Pancreas (tissue), 10 donors: ENCODE results near the gene STK4. TPM values are rescaled to one million over a fixed set of nuclear protein-coding genes. Genes with fewer than 3 reads are reported as not detected.

Source experiments
- ATAC-seq, 4 donors: fragments of 200-7000 bp; cut with Tn5 transposase; one replicate each; pipeline versions ENCODE4 v1.8.0 to v1.9.1; 2020; ENCODE audit warnings: mild to moderate bottlenecking in 4 of 4, moderate library complexity in 4 of 4
- DNase-seq, 6 donors: peaks; one replicate each; pipeline ENCODE4 v3.0.0-alpha.2; 2020
- FAIRE-seq: peaks from 2 replicates; lab custom pipeline; 2012; peaks lifted over from hg19 to GRCh38; lab: Jason Lieb, UNC
- H3K27ac ChIP-seq, 4 donors: fragments of 200-600 bp; sonication (generic); 1 replicate in 3 of 4; 2 replicates in 1 of 4; pipeline versions ENCODE4 v1.5.0 to v1.8.0; 2020
- H3K27me3 ChIP-seq, 4 donors: fragments of 200-600 bp; one replicate each; pipeline ENCODE4 v1.8.0; 2021
- H3K36me3 ChIP-seq, 3 donors: fragments of 200-600 bp; sonication (generic) in 1 of 3; one replicate each; pipeline versions ENCODE4 v1.5.0 to v1.8.0; 2020 to 2021
- H3K4me1 ChIP-seq, 3 donors: fragments of 200-600 bp; one replicate each; pipeline ENCODE4 v1.8.0; 2021
- H3K4me3 ChIP-seq, 4 donors: fragments of 200-600 bp; sonication (generic) in 2 of 4; one replicate each; pipeline versions ENCODE4 v1.5.0 to v1.8.0; 2020 to 2021
- H3K9me3 ChIP-seq, 4 donors: fragments of 200-600 bp; one replicate each; pipeline ENCODE4 v1.8.0; 2021
- WGBS, 2 donors: extraction: QIAGEN DNeasy Blood & Tissue Kit; methylation state at CpG; one replicate each; pipeline ENCODE4 v1.1.7; 2013; 5-methylcytosine and 5-hydroxymethylcytosine counted together
- intact Hi-C, 3 donors: fragments of 100-400 bp; cut with DNase I; formaldehyde crosslinking; loops; one replicate each; pipeline versions ENCODE4 v1.11.1 to v1.14.2; 2022
- polyA plus RNA-seq, 2 donors: library from polyadenylated mRNA; stranded (reverse); fragments of 200-250 nt; gene quantifications; one replicate each; pipeline ENCODE4 v1.2.3, GENCODE V29; 2013
- total RNA-seq, 6 donors: library from RNA; stranded (reverse); fragmentation: NEBNext Ultra II Directional in 4 of 6; extraction: Animal tissue kit (Norgen Biotek cat#: 25700) in 4 of 6; gene quantifications; one replicate each; pipeline versions ENCODE4 v1.2.1 to v1.2.4, GENCODE V29; 2021 to 2023
- TF ChIP-seq, protein P1 (sequence below), 4 donors: fragments of 200-600 bp; sonication (generic) in 3 of 4; IDR thresholded peaks; one replicate each; pipeline versions ENCODE4 v1.5.0 to v1.8.0; 2021; ENCODE audit warnings: antibody characterized with exemption in 4 of 4
- donor health status: healthy with polysubstance abuse.
- donor health status: DM: no; HTN: no; CAD: no; lungs with moderate emphysema.
- donor health status: DM: no; HTN: no; CAD: no.
- donor health status: control.
- donor health status: control.
- donor health status: Bipolar disorder and iron deficiency.
- donor health status: DM: yes; HTN: yes; CAD: no.
- donor health status: DM: no; HTN: no; CAD: no.
- donor health status: DM: no; HTN: no; CAD: no.
- donor health status: DM: yes; HTN: yes; CAD: no.

The STK4 gene
- total and polyA plus RNA-seq, 8 donors = 3.7 to 18.9 (median 8.8) TPM

DNA sequence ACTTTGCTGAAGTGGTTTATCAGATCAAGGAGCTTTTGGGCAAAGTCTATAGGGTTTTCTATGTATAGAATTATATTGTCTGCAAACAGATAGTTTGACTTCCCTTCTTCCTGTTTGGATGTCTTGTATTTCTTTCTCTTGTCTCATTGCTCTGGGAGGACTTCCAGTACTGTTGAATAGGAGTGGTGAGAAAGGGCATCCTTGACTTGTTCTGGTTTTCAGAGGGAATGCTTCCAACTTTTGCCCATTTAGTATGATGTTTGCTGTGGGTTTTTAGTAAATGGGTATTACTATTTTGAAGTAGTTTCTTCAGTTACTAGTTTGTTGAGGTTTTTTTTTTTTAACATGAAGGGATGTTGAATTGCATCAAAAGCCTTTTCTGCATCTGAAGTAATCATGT is 98.5 kb downstream of the STK4 start:
- no peaks in the 10 kb centered on the region for H3K9me3 ChIP-seq
- TF ChIP-seq, protein P1, sequence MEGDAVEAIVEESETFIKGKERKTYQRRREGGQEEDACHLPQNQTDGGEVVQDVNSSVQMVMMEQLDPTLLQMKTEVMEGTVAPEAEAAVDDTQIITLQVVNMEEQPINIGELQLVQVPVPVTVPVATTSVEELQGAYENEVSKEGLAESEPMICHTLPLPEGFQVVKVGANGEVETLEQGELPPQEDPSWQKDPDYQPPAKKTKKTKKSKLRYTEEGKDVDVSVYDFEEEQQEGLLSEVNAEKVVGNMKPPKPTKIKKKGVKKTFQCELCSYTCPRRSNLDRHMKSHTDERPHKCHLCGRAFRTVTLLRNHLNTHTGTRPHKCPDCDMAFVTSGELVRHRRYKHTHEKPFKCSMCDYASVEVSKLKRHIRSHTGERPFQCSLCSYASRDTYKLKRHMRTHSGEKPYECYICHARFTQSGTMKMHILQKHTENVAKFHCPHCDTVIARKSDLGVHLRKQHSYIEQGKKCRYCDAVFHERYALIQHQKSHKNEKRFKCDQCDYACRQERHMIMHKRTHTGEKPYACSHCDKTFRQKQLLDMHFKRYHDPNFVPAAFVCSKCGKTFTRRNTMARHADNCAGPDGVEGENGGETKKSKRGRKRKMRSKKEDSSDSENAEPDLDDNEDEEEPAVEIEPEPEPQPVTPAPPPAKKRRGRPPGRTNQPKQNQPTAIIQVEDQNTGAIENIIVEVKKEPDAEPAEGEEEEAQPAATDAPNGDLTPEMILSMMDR (IDR thresholded peaks at IDR 0.05) = no peak
- DNase-seq (no peak), ATAC-seq (no peak), FAIRE-seq (no peak)
- intact Hi-C loops = no loop called here
- no peaks in the 10 kb centered on the region for H3K36me3 ChIP-seq
- H3K4me1 ChIP-seq = no peaks in the 10 kb centered on the region
- H3K27ac ChIP-seq = no peak overlapping the region
- no peak overlapping the region for H3K4me3 ChIP-seq
- H3K27me3 ChIP-seq = no peaks in the 10 kb centered on the region

DNA sequence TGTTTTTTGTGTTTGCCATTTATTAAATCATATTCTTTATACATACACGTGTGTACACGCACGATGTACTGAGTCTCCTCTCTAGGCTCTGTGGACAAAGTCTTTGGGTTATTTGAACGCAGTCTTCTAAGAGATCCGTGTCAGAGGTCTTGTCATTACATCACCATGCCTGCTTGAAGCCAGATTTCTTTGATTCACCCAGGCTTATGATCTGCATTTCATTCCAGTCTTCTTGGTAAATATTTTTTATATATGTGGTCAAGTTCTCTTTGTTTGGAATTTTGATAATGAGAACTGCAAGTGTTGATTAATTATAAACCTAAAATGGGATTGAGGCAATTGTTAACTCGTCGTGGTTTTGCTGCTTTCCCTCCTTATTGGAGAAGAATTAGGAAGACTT is 100.1 kb downstream of the STK4 start:
- no peaks in the 10 kb centered on the region for H3K27me3 ChIP-seq
- ATAC-seq = no peak
- TF ChIP-seq, protein P1 (IDR thresholded peaks at IDR 0.05) = no peak
- DNase-seq = no peak
- FAIRE-seq = no peak
- H3K36me3 ChIP-seq = no peaks in the 10 kb centered on the region
- H3K4me1 ChIP-seq = no peaks in the 10 kb centered on the region
- intact Hi-C loops = no loop called here
- H3K4me3 ChIP-seq = no peak overlapping the region
- 75 to 81% methylated on average over 7 of the region's 7 CpGs for WGBS, 2 donors
- H3K27ac ChIP-seq = no peak overlapping the region
- H3K9me3 ChIP-seq = no peaks in the 10 kb centered on the region

DNA sequence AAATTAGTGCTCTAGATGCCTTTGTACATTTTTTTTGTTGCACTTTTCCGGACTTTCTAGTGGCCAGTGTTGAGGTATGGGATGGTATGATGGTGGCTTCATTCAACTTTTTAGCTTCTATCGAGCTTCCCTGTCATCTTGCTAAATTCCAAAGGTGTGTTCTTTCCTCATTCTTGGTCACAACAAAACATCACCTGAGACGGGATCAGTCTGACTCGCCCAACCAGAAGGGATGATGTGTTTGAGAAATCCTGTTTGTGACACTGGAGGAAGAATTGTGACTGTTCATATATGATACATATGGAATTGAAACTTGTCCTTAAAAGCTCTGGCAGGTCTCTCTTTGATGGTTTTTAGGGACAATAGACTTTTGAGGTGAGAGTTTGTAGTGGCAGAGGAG is 100.8 kb downstream of the STK4 start:
- Histone ChIP-seq H3K4me1 (no peaks in the 10 kb centered on the region), H3K9me3 (no peaks in the 10 kb centered on the region), H3K27me3 (no peaks in the 10 kb centered on the region), H3K27ac (no peak overlapping the region), H3K4me3 (no peak overlapping the region), H3K36me3 (no peaks in the 10 kb centered on the region)
- 93% methylated on average over 4 of the region's 4 CpGs for WGBS, 2 donors
- FAIRE-seq = no peak
- TF ChIP-seq, protein P1 (IDR thresholded peaks at IDR 0.05) = no peak
- no peak for DNase-seq
- no peak for ATAC-seq
- intact Hi-C loops = no loop called here

- no peaks in the 10 kb centered on the region for H3K36me3 ChIP-seq
- H3K27ac ChIP-seq = no peak overlapping the region
- no peaks in the 10 kb centered on the region for H3K4me1 ChIP-seq
- ATAC-seq = no peak
- no peaks in the 10 kb centered on the region for H3K27me3 ChIP-seq
- H3K4me3 ChIP-seq = no peak overlapping the region
- no peak for FAIRE-seq
- no peak for DNase-seq
- intact Hi-C loops = no loop called here
- TF ChIP-seq, protein P1 (IDR thresholded peaks at IDR 0.05) = no peak
- no peaks in the 10 kb centered on the region for H3K9me3 ChIP-seq
- 80 to 89% methylated on average over 2 of the region's 2 CpGs for WGBS, 2 donors
Observed at GRCh38 chr20:45067558-45067957, 101.2 kb downstream of the STK4 start.

GRCh38 chr20:45069261-45069660 is 102.9 kb downstream of the STK4 start:
- intact Hi-C loops = no loop called here
- no peak for FAIRE-seq

More at GRCh38 chr20:45069261-45069660, 102.9 kb downstream of the STK4 start:
- no peaks in the 10 kb centered on the region for H3K4me1 ChIP-seq
- no peaks in the 10 kb centered on the region for H3K27me3 ChIP-seq
- no peak overlapping the region for H3K4me3 ChIP-seq
- DNase-seq (no peak), ATAC-seq (no peak)
- no peak overlapping the region for H3K27ac ChIP-seq
- H3K9me3 ChIP-seq = no peaks in the 10 kb centered on the region
- H3K36me3 ChIP-seq = no peaks in the 10 kb centered on the region
- TF ChIP-seq, protein P1 (IDR thresholded peaks at IDR 0.05) = no peak
- WGBS, 2 donors = 94 to 97% methylated on average over 1 of the region's 1 CpG
